LNCAP (cell line): ENCODE results near the gene ATG16L1.

Experiments
- CTCF ChIP-seq: fragments of 450-650 bp; IDR thresholded peaks from 2 replicates; pipeline ENCODE4 v1.5.1; 2017; ENCODE audit warnings: mild to moderate bottlenecking

ATG16L1 gene

DNA sequence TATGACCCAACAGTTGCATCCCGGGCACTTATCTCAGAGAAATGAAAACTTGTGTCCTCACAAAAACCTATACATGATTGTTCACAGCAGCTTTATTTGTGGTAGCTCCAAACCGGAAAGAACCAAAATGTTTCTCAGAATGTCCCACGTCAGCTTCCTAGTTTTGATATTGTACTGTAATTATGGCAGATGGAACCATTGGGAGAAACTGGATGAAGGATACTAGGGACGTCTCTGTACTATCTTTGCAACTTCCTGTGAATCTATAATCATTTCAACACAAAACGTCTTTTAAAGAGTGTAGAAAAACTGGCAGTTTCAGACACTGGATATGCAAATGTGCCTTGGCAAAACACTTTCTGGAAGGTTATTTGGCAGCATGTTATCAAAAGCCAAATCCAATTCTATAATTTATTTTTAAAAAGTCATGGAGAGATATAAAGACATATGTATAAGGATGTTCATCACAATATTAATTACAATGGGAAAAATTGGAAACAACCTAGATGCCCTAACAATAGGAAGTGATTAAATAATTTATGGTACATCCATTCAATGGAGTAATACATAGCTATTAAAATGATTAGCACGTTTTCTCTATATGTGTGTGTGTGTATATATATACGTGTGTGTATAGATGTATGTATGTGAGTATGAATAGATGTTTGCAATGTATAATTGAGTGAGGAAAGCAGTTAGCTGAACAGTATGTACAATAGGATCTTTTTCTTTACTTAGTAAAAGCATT lies 65.9 kb downstream of the ATG16L1 start:
- no peak for TF ChIP-seq CTCF

DNA sequence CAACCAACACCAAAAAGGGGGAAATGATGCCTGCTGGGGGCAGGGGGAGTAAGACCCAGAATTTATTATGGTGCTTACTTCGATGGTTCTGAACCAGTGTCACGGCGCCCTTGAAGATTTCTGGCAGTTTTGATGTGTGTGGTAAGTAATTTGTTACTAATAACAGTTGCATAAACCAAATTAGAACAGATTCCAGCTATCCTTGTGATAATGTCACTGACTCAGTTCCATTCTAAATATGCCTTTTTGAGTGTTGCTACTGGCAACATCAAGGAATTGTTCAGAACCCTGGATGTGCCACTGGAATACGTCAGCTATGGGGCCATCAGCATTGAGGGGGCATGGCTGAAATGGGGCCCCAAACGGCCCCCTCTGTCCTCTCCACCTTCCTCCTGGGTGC lies 67.8 kb downstream of the ATG16L1 start:
- TF ChIP-seq CTCF = no peak

- no peak for TF ChIP-seq CTCF
These were observed 69.0 kb downstream of the ATG16L1 start for GRCh38 chr2:233320470-233320869.

GRCh38 chr2:233321166-233321565 lies 69.7 kb downstream of the ATG16L1 start:
- TF ChIP-seq CTCF = no peak

- TF ChIP-seq CTCF = no peak
These were observed 72.4 kb downstream of the ATG16L1 start for GRCh38 chr2:233323851-233324250.

DNA sequence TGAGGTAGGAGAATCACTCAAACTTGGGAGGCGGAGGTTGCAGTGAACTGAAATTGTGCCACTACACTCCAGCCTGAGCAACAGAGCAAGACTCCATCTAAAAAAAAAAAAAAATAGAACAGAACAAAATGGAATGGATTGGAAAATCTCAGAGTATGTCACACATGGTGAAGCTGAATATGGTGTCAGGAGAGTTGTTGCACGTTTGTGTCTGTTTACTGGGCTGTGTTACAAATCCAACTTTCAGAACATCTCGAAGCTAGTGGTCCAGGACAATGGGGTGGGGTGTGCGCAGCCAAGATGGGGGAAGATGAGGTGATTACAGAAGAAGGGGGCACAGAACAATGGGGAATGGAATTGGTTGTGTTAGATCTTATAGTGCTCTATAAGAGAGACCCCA lies 73.8 kb downstream of the ATG16L1 start:
- TF ChIP-seq CTCF = no peak

GRCh38 chr2:233325814-233326213 lies 74.3 kb downstream of the ATG16L1 start:
- no peak for TF ChIP-seq CTCF

DNA sequence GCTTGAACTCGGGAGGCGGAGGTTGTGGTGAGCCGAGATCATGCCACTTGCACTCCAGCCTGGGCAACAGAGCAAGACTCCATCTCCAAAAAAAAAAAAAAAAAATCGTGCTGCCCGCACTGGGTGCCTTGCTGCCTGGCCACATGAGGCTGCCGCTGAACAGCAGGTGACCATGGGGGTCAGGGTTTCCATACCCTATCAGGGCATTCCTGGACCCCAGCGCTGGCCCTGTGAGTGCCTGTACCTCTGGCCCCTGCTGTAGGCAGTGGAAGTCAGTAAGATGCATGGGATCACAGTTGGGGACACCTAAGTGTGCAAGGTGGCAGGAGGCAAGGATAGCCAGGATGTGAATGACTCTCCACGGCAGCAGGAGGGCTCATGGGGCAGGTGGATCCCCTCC lies 75.0 kb downstream of the ATG16L1 start:
- no peak for TF ChIP-seq CTCF
